KMS-11 (cell line): Measurements from ENCODE around the gene POT1.

Source experiments
- H2AFZ ChIP-seq: fragments of 200-600 bp; sonication (generic); 2 replicates; pipeline ENCODE4 v1.6.1; 2016; ENCODE audit warnings: antibody characterized with exemption, mixed run types, low read depth
- H3K27ac ChIP-seq: fragments of 200-600 bp; sonication (generic); 2 replicates; pipeline ENCODE4 v1.6.1; 2016; ENCODE audit warnings: mild to moderate bottlenecking, mixed run types
- H3K27me3 ChIP-seq: fragments of 200-600 bp; sonication (generic); 2 replicates; pipeline ENCODE4 v1.6.1; 2017; ENCODE audit warnings: mild to moderate bottlenecking, low read depth, mixed run types, moderate library complexity; ENCODE audit not compliant: insufficient read depth
- H3K36me3 ChIP-seq: fragments of 200-600 bp; sonication (generic); 2 replicates; pipeline ENCODE4 v1.6.1; 2017; ENCODE audit warnings: mild to moderate bottlenecking, mixed run types; ENCODE audit not compliant: insufficient read depth
- H3K4me1 ChIP-seq: fragments of 200-600 bp; sonication (generic); 2 replicates; pipeline ENCODE4 v1.6.1; 2016; ENCODE audit warnings: mild to moderate bottlenecking, low read depth, mixed run types; ENCODE audit not compliant: poor library complexity, severe bottlenecking
- H3K4me2 ChIP-seq: fragments of 200-600 bp; sonication (generic); 2 replicates; pipeline ENCODE4 v1.7.0; 2016; ENCODE audit warnings: mild to moderate bottlenecking, mixed run types
- H3K4me3 ChIP-seq: fragments of 200-600 bp; sonication (generic); IDR thresholded peaks from 2 replicates; pipeline ENCODE4 v1.6.1; 2017; ENCODE audit warnings: low read depth, low read length, mixed read lengths; ENCODE audit not compliant: insufficient read depth
- H3K79me2 ChIP-seq: fragments of 200-600 bp; sonication (generic); 2 replicates; pipeline ENCODE4 v1.6.1; 2016; ENCODE audit warnings: low read depth, mixed run types; ENCODE audit not compliant: insufficient read depth
- H3K9ac ChIP-seq: fragments of 200-600 bp; sonication (generic); 2 replicates; pipeline ENCODE4 v1.6.1; 2016; ENCODE audit warnings: mild to moderate bottlenecking, mixed run types
- H4K20me1 ChIP-seq: fragments of 200-600 bp; sonication (generic); 2 replicates; pipeline ENCODE4 v1.6.1; 2016; ENCODE audit warnings: mild to moderate bottlenecking, mixed run types; ENCODE audit not compliant: insufficient read depth
- CTCF ChIP-seq: fragments of 200-600 bp; sonication (generic); conservative IDR thresholded peaks from 2 replicates; pipeline ENCODE4 v1.6.1; 2017; ENCODE audit warnings: low read depth, mild to moderate bottlenecking, antibody characterized with exemption, low read length, moderate library complexity, mixed read lengths

Gene POT1

GRCh38 chr7:124856299-124856888 lies 73.2 kb downstream of the POT1 start:
- Histone ChIP-seq H3K4me2 (no peak overlapping the region), H3K9ac (no peak overlapping the region), H3K4me3 (no peak overlapping the region), H3K79me2 (no peaks in the 10 kb centered on the region), H3K27ac (no peak overlapping the region), H3K4me1 (no peaks in the 10 kb centered on the region), H3K36me3 (no peaks in the 10 kb centered on the region), H4K20me1 (no peaks in the 10 kb centered on the region), H3K27me3 (no peaks in the 10 kb centered on the region), H2AFZ (no peak overlapping the region)
- TF ChIP-seq CTCF, result peak; percentile 93

GRCh38 chr7:124843336-124843735 lies 86.3 kb downstream of the POT1 start:
- Histone ChIP-seq H3K27ac (no peak overlapping the region), H4K20me1 (no peaks in the 10 kb centered on the region), H3K4me2 (no peak overlapping the region), H3K27me3 (no peaks in the 10 kb centered on the region), H3K4me1 (no peaks in the 10 kb centered on the region), H3K4me3 (no peak overlapping the region), H3K79me2 (no peaks in the 10 kb centered on the region), H3K9ac (no peak overlapping the region), H3K36me3 (no peaks in the 10 kb centered on the region), H2AFZ (no peak overlapping the region)
- TF ChIP-seq CTCF, result no peak

- H3K9ac ChIP-seq, result no peak overlapping the region
- TF ChIP-seq CTCF, result no peak
- no peaks in the 10 kb centered on the region for H3K79me2 ChIP-seq
- H3K36me3 ChIP-seq, result no peaks in the 10 kb centered on the region
- H2AFZ ChIP-seq, result no peak overlapping the region
- no peak overlapping the region for H3K4me3 ChIP-seq
- H3K4me1 ChIP-seq, result no peaks in the 10 kb centered on the region
- H3K27me3 ChIP-seq, result no peaks in the 10 kb centered on the region
- H4K20me1 ChIP-seq, result no peaks in the 10 kb centered on the region
- H3K4me2 ChIP-seq, result no peak overlapping the region
- H3K27ac ChIP-seq, result no peak overlapping the region
These were observed 89.2 kb downstream of the POT1 start for GRCh38 chr7:124840435-124840834.

- no peak for TF ChIP-seq CTCF
- Histone ChIP-seq H3K4me1 (no peaks in the 10 kb centered on the region), H2AFZ (no peak overlapping the region), H4K20me1 (no peaks in the 10 kb centered on the region), H3K4me3 (no peak overlapping the region), H3K27ac (no peak overlapping the region), H3K27me3 (no peaks in the 10 kb centered on the region), H3K4me2 (no peak overlapping the region), H3K9ac (no peak overlapping the region), H3K36me3 (no peaks in the 10 kb centered on the region), H3K79me2 (no peaks in the 10 kb centered on the region)
These were observed 89.9 kb downstream of the POT1 start for GRCh38 chr7:124839687-124840086.
